Dermis microvascular lymphatic vessel endothelial cell (primary cell): ENCODE results near the gene COL10A1. TPM values are rescaled to one million over a fixed set of nuclear protein-coding genes. Genes with fewer than 3 reads are reported as not detected.
"Not testable (repeated sequence)": the region's sequence is repeated elsewhere in the genome, so short reads cannot be mapped to it uniquely, and the experiment has no call there.

Experiments used
- DNase-seq, 2 donors: peaks; one replicate each; pipeline versions ENCODE4 v3.0.0 to v3.0.0-alpha.2; 2010; ENCODE audit warnings: low read depth in 2 of 2
- total RNA-seq: library from RNA; depleted of rRNA; stranded (reverse); fragments of >200 nt; gene quantifications from 2 replicates; pipeline ENCODE4 v1.2.1, GENCODE V29; 2014

Gene COL10A1
- total RNA-seq, 1 donor from 2014 or later, result not detected

DNA sequence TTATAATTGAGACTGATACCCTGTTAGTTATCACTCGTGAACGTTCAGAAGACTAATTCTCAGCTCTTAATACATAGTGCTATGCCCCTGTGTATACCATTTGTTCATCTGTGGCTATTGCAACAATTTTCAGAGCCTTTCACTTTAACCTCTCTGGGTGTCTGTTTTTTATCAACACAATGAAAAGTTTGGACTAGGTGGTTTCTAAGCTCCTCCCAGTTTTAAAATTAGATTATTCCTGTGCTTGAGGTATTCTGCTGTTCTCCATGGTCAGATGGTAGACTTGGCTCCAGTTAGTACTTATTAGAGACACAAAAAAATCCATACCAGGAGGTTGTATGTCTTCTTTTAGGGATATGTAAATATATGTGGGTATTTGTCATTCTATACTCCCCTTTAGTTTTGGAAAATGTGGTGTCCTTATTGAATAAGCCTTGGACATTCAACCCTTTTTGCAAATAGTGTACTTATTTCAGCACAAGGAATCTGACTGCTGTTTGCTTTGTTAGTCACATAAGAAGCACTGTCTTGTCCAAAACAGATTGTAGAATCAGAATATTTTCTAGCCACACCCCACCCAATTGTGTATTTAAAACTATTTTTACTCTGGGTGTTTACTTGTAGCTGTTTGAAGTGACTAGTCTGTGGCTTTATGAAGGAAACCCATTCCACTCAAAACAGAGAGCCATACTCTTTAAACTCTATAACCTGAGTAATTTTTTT lies 2.0 kb upstream of the COL10A1 start:
- no peak for DNase-seq

DNA sequence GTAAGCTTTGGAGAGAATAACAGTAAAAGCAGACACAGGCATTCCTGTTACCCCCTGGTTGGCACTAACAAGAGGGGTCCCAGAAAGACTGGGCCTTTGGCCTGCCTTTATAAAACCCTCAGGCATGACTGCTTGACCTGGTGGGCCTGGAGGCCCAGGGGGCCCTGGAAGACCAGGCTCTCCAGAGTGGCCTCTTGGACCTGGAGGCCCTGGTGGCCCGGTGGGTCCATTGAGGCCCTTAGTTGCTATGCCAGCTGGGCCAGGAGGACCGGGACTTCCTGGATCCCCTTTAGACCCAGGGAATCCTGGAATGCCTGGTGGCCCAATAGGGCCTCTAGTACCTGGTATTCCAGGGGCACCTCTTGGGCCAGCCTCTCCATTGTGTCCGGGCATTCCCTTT lies 5.5 kb downstream of the COL10A1 start:
- no peak for DNase-seq

DNA sequence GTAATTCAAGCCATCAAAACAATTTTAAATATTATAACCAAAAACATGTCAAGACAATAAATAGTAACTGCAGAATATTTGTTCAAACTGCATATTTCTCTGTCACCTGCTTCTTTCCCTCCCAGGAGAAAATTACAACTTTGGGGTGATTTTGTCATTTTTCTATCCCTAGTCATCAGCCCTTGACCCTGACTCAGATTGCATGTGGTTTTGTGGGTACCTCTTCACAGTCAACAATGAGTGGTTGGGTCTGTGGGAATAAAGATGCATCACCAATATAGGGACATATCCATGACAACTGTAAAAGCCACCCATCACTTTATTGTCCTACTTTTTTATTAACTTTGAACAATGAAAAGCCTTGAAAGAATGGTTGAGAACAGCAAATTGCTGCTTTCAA lies 7.3 kb downstream of the COL10A1 start:
- DNase-seq, result no peak

DNA sequence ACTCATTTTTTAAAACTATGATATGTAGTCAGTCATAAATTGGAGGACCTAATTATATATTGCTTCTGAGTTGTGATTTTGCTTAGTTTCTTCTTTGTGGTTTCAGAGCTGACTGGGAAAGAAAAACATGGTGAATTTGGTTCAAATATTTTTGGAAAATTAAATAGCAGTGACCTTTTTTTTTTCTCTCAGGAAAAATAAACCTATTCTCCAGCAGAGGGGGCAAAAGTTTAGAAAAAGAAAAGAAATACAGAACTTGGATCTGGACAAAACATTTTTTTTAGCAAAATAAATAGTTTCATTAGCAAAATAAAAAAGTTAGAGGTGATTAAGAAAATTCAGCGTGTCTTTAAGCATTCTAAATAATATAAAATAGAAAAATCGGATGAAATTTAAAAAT lies 10.2 kb downstream of the COL10A1 start:
- no peak for DNase-seq

DNA sequence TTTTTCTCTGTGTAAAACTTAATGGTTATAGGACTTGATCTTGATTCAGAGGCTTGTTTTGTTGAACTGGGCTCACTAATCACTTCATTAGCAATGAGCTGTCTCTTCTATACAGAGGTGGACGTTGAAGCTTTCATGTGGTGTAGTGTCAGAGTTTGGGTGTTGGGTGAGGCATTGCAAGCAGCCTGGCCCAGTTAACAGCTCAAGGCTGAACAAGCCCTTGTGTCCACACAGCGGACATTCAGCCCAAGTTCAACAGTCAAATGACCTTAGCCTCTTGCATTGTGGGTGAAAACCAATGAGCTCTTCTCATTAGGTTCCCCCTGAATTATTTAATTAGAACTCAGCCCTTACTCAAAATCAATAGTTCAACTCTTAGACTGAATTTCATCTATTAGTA lies 12.5 kb downstream of the COL10A1 start:
- no peak for DNase-seq

DNA sequence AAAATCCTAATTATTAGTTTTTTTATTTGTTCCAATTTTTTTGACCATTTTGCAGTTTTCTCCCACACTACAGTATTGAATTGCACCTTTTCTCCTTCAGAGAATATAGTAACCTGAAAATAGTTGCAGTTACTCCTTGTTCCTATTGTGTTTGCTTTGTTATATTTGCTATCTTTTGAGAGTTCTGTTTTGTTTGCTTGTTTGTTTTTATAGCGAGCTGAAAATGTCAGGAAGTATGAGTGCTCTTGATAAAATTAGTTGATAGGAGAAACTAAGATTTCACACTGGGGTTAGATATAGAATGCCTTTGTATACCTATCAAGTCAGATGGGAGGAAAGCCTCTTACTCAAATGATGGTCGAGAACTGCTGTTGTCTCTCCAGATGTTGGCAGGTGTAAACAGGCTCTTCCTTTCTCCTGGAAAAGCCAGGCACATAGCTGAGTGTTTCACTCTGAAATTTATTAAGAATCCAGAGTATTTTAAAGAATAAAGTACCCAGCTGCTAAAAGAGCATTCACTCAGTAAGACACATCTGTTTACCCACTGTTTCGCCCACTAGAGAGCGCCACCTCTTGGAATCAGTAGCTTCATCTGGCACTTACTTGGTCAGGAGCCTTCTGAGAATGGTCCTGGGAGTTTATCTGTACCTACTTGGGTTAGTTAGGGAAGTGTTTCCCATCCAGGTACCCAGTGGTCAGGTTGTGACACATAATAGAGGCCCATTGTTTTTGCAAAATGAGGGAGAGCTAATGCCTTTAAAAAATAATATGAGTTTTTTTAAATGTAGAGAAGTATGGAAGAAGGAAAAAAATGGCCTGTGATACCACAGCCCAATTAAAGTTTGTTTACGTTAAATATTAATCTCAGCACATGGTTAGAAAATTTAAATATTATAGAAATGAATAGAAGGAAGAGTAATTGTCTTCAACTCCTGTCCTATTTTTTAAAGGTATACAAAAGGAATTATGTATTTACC lies 14.1 kb downstream of the COL10A1 start:
- DNase-seq, result peak in 1 of 2 donors; percentile 45

DNA sequence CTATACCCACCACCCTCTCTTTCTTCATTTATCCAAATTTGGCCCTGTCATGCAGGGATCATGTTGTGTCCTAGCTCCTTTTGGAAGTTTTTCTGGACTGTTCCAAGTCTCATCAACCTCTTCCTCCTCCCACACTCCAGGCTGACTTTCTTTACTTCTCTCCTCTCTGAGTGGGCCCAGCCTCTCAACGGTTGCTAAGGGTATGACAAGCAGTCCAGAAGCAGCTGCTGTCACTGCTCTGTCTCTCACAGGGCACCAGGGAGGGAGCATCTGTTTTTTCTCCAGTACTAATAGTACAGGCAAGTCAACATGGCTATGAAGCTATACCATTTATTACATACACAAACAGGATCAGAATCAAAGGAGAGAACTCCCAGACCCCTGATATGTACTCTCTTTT lies 17.1 kb downstream of the COL10A1 start:
- no peak for DNase-seq

DNA sequence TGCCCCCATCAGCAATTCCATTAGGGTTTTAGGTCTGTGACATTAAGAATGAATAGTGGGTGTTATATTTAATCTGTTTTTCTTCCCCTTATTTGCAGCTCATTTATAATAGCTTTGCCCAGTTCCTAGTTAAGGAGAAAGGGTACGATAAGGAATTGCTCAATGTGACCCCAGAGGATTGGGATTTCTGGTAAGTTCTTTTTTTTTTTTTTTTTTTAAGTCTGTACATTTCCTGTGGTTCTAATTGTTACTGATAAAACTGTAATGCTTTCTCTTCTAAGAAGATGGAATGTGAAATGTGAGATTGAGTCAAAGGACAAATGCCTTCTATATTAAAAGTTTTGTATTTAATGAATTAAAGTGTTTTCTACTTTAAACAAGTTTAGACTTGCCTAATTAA lies 19.8 kb downstream of the COL10A1 start:
- no peak for DNase-seq

DNA sequence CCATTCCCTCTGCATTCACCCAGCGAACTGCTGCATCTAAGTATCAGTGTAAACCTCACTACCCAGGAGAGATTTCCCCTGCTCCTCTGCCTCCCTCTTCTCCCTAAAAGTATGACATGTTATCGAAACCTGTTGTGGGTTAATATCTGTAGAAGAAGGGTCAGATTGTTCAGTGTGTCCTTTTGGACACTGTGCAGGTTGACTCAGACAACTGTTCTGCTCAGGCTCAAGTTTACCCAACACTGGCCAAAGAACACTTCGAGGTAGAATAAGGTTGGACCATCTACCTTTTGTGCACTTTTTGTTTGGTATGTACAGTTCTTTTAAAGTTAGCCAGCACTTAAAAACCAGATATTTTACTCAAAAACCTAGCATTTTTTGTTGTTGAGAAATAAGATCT lies 20.7 kb downstream of the COL10A1 start:
- no peak for DNase-seq

DNA sequence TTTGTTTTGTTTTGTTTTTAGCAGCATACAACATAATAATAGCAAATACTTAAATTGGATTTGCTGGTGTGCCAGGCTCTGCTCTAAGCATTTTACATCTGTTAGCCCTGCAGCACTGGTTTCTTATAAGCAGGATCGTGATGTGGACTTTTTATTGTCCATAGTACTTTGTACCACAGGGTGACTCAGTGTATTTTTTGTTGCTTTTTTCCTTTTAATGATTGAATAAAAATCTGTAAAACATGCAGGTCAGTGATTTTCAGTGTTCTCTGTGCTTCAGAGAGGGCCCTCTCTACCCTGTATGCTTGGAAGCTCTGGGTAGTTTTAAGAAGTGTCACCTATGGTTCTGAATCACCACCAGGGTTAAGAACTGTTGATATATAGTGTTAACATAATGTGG lies 21.3 kb downstream of the COL10A1 start:
- DNase-seq, result no peak

DNA sequence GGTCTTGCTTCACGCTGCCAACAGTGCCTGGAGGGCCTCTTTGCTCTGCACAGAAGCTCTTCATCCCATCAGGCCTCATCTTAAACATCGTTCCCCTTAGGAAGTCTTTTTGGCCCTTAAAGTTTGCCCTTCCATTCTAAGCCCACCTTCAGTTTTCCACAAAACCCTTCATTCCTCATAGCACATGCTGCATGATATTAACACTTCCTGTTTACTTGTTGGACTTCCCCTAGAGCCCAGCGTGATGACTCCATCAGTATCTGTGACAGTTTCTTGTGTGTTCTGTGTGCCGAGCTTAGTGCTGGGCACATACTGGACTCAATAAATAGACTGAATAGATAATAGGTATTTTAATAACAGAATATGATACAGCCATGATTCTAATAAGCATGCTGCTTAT lies 23.1 kb downstream of the COL10A1 start:
- DNase-seq, result no peak

DNA sequence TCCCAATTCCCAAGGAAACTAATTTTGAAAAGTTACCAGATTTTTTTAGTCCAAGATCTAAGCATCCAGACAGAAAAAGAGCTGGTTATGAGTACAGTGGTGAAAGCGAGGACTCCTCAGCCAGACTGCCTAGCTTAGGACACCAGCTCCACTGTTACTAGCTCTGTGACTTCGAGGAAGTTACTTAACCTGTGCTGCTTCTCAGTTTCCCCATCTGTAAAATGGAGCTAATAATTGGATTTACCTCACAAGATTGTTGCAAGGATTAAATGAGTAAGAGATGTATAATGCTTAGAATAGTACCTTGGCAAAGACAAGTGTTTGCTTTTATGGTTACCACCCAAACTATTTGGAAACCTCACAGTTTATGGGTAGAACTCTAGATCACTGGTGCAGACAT lies 24.1 kb downstream of the COL10A1 start:
- no peak for DNase-seq

DNA sequence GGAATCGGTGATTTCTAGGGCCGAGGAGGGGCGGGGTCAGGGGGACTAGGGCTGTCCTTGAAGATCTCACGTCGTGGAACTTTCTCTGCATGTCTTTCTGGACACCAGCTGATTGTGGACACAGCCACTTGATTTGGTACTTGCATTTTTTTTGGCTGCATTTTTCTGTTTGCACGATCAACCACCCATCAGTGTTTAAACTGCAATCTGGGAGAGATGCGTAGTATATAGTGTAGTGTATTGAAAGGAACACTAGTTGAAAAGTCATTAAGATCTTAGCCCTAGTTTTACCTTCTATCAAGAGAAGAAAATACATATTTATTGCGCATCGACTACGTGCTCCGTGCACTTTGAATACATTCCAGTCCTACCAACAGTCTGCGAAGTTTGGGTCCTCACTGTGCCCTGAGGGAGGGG lies 24.6 kb downstream of the COL10A1 start:
- DNase-seq, result no peak

DNA sequence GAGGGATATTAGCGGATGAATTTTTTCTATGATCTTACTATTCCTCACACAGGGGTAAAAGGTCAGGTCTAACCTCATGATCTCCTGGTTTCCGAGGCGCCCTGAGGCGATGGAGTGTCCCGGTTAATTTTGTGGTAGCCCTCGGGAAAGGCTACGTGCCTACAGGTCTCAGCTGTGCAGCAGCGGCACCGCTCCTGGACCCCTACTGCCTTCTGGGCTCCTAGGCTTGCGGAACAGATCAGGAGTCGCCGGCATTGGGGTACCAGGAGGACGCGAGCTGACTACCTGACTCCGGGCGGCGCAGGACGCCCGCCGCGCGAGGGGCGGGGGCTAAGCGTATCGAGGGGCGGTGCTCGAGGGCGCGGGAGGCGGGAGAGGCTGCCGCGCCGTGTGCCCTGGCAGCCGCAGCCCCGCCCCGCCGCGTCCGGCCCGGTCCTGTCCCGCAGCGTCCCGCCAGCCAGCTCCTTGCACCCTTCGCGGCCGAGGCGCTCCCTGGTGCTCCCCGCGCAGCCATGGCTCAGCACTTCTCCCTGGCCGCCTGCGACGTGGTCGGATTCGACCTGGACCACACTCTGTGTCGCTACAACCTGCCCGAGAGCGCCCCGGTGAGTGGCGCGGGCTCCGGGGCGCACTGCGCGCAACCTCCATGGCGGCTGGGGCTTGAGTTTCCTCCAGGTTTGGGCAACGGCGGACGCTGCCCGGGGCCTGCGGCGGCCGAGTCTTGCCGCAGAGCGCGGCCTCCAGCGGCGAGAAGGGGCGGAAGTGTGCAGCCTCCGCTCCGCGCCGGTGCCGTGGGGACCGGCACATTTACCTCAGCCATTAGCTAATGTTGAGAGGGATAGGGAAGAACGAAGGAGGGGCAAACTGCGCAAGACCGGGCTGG lies 25.3 kb downstream of the COL10A1 start, which contains the start of gene NT5DC1:
NT5DC1 (plus strand) TSS at position 435 of the 883 bp plus-strand sequence; CDS start at position 513, 78 bp downstream.
- peak; percentile 23 to 78 for DNase-seq

DNA sequence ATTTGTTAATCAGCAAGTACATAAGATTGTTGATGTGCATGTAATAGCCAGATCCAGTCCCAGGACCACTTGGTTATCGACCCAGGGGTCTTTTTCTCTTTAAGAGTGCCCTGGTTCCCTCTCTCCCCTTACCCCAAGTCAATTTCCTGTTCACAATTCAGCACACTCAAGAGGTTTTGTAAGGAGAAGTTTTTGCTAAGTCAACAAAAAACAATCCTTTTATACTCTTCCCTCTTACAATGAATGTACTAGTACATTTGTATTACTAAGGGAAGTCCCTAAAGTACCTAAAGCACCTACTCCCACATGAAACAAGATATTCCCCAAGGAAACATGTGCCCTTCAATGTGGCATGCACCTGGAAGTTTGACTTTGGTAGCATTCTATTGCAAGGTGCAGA lies 26.9 kb downstream of the COL10A1 start:
- no peak for DNase-seq

DNA sequence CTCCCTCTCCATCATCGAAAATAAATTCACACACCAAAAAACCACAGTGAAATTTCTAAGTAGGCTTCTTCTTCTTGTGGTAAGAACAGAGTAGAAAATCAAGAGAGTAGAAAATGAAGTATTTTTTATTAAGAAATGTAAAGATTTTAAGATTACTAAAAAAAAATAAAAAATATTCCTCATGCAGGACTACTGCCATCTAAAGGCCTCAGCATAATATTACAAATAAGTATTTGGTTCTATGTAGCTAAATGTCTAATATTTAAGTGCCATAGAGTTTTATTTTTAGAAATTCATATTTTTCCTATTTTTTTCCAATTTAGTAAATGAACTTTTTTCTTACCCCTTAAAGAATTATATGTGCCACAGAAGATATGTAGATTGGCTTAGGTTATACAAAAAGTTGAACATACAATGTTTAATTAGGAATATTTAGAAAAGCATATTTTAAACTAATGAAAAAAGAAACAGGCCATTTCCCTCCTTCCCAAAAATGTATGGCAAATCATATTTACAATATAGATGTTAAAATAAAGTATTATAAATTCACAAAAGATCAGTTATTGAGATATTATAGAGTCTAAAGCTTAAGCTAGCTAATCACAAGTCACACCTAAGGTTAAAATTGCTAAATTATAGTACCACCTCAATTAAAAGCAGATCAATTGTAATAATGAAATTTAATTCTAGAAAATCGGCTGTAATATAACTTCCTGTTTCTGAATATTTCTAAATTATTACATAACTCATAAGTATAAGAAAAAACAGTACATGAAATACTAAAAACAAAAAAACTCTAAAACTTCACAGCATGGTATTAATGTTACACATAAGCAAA lies 28.7 kb downstream of the COL10A1 start:
- peak in 1 of 2 donors; percentile 17 for DNase-seq

DNA sequence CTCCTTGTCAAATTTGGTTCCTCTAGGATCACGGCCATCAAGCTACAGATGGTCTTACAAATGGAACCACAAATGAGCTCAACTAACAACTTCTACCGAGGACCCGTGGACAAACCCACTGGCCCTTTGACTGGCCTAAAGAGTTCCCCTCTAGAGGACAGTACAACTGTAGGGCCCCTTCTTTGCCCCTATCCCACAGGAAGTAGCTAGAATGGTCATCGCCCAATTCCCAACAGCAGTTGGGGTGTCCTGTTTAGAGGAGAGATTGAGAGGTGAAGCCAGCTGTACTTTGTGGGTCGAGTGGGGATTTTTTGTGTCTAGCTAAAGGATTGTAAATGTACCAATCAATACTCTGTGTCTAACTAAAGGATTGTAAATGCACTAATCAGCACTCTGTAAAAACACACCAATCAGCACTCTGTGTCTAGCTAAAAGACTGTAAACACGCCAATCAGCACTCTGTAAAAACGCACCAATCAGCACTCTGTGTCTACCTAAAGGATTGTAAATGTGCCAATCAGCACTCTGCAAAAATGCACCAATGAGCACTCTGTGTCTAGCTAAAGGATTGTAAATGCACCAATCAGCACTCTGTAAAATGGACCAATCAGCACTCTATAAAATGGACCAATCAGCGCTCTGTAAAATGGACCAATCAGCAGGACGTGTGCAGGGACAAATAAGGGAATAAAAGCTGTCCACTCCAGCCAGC lies 29.7 kb downstream of the COL10A1 start:
- not testable (repeated sequence) for DNase-seq

DNA sequence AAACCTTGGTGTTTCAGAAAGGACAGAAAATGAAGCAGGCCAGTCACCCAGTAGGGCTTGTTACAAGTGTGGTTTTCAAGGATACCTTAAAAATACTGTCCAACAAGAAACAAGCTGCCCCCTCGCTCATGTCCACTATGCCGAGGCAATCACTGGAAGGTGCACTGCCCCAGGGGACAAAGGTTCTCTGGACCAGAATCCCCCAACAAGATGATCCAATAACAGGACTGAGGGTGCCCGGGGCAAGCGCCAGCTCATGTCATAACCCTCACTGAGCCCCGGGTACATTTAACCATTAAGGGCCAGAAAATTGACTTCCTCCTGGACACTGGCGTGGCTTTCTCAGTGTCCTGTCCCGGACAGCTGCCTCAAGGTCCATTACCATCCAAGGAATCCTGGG lies 31.9 kb downstream of the COL10A1 start:
- DNase-seq, result no peak

DNA sequence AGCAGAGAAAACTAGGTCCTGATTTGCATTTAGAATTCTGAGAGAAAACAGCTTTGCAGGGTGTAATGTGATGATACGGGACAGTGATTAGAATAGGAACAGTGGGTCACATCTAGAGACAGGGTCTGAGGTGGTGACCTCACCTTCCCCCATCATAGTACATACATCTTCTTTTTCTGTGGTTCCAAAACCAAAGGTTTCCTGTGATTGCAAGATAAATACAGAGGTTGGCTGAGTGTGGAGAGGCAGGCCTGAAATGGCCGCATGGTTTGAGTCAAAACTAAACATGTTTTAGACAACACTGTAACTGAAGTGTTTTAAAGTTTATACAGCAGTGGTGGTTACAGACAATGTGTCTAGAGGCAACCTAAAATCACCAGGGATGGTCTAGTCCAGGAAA lies 35.7 kb downstream of the COL10A1 start:
- DNase-seq, result no peak

DNA sequence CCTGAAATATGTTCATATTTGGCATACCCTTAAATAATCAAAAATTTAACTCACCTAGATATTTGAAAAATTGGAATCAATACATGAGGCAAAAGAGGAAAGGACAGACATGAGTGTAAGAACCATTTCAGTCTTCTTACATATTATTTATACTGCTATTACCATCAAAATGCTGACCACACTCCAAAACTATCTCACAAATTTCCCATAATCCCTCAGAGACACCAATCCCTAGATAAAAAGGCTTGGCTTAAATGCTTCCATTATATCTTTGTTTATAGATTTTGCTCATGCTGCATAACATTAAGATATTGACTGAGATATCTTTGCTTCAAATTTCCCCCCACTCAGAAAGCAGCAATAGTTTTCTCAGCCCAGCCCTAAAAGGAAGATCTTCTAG lies 37.0 kb downstream of the COL10A1 start:
- DNase-seq, result no peak
